HCEC 1CT (cell line): ENCODE data around the gene AP3D1.

Experiments
- DNase-seq: peaks from one replicate; pipeline ENCODE4 v3.0.0-alpha.2; 2017

The AP3D1 gene

DNA sequence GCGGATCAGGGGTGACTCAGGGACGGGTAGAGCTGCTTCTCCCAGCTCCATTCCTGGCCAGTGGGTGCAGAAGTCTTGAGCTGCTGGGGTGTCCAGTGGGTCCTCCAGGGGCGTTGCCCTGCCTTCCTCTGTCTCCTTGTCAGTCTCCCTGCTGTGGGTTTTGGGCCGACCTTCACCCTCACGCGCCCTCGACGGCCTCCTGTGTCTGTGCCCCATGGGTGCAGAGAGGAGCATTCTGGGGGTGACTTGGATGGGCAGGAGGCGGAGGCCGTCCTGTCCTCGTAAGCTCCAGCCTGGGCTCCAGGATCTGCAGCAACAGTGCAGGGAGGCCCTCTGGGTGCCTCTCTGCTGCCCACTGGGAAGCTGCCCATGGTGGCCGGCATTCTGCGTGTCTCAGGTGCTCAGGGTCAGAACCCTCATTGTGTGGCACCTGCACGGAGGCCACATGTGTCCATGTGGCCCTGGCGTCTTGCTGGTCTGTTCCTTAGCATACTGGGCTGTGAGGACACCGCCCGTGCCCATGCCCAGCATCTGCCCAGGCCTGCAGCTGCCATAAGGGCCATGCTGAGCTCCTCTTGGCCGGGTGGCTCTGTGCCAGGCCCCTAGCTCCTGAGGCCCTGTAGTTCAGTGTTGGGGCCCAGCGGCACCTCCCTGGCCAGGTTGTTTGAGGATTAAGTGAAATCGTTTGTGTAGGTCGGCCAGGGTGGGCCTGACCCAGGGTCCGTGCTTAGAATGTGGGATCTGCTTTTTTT, 29.7 kb upstream of the AP3D1 start:
- DNase-seq, result no peak

DNA sequence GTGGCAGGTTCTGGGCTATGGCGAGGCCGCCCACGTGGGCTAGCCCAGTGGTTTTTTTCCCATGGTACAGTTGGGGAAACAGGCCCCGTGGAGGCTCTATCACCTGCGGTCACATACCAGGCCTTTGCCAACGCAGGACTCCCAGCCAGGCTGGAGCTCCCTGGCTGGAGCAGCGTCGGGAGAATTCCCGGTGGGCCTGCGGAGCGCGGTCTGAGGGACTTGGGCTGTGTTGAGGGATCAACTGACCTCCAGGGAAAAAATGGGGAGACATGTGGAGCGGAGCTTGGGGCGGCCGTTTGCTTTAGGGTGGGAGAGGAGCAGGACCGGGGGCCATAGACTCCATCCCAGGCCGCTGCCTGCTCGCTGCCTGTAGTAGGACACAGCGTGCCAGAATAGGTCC, 28.7 kb upstream of the AP3D1 start:
- no peak for DNase-seq

DNA sequence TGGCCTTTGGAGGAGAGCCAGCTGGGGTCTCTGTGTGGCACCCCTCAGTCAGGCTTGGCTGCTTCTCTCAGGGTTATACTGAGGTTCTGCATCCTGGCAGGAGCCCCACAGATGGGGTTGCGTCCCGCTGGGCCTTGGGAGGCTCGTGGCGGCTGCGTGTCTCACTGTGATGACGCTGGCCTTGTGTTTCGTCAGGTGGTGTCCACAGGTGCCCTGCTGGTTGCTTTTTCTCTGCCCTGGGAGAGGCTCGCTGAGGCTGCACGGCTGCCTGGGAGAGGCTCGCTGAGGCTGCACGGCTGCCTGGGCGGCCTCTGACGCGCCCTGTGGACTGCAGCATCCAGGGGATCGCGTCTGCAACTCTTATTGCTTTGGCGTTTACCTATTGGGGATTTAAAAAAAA, 27.7 kb upstream of the AP3D1 start:
- no peak for DNase-seq

DNA sequence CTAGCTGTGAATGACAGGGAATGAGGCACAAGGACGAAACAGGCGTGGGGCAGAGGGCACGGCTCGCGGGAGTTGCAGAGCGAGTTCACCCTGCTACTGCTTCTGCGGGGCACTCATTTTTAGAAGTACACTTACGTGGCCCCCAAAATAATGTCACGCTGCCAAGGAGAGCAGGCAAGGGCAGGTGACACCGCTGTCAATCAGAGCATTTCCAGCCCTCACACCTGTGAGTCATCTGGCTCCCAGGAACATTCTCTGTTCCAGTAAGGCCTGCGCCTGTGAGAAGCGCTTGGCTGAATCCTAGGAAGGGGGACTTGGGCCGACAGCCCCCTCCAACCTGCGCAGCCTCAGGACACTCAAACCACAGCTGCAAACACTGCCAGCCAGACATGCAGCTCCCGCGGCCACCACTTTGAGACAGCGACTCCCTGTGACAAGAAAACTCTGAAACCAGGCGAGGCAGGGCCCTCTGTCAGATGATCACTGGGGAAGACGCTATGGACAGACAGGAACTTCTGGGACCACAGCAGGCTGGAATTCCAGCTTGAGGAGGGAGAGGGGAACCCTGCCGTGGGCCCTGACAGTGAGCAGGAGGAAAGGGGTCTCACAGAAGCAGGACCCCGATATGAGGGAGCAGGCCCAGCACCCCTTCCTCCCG, 25.1 kb upstream of the AP3D1 start:
- DNase-seq, result no peak

DNA sequence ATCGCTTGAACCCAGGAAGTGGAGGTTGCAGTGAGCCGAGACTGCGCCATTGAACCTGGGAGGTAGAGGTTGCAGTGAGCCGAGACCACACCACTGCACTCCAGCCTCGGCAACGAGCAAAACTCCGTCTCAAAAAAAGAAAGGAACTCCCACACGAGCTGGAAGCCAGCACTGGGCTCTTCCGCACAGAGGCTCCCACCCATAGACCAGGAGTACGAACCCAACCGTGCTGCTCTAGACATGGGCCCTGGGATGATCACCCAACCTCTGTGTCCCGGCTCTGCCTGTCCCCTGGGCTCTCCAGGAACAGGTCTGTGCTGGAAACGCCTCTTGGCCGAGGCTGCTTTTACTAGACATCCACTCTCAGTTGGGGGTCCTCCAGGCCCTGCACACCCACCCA, 24.4 kb upstream of the AP3D1 start:
- no peak for DNase-seq

DNA sequence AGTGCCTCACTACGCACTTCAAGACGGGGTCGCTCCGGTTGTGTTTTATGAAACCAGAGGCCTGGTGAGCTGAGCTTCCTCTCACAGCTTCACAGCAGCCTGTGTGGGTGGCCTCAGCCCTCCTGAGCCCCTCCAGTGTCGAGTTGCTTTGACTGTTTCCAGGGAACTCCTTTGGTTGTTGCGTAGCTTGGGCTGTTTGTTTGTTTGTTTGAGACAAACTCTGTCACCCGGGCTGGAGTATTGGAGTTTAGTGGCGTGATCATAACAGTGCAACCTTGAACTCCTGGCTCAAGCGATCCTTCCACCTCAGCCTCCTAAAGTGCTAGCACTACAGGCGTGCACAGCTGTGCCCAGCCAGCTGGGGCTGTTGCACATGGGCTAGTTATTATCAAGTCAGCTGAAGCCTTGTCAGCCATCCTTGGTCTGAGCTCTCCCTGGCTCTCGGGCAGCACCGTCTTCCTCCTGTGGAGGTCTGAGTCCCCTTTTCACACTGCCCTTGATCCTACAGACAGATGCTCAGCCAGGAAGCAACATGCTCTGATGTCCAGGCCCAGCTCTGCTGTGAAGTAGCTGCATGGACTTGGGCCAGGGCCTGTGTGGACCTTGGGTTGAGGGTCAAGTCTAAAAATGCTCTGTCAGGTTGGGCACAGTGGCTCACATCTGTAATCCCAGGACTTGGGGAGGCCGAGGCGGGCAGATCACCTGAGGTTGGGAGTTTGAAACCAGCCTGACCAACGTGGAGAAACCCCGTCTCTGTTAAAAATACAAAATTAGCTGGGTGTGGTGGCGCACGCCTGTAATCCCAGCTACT, 22.6 kb upstream of the AP3D1 start:
- no peak for DNase-seq

DNA sequence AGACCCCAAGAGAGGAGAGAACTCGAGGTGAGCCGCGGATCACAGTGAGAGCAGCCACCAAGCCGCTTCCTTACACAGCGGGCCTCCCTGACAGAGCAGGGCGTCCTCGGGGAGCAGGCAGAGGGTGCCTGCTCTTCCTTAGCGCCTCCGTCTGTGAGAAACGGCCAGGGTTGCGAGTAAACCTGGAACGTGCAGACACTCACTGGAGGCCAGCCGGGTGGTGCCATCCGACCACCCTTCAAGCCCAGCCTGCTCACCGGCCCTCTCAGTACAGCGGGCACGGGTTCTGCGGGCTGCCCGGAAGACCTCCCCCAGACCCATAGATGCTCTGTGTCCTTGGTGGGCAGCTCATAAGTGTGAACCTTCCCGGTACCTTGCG, 22.0 kb upstream of the AP3D1 start:
- no peak for DNase-seq

DNA sequence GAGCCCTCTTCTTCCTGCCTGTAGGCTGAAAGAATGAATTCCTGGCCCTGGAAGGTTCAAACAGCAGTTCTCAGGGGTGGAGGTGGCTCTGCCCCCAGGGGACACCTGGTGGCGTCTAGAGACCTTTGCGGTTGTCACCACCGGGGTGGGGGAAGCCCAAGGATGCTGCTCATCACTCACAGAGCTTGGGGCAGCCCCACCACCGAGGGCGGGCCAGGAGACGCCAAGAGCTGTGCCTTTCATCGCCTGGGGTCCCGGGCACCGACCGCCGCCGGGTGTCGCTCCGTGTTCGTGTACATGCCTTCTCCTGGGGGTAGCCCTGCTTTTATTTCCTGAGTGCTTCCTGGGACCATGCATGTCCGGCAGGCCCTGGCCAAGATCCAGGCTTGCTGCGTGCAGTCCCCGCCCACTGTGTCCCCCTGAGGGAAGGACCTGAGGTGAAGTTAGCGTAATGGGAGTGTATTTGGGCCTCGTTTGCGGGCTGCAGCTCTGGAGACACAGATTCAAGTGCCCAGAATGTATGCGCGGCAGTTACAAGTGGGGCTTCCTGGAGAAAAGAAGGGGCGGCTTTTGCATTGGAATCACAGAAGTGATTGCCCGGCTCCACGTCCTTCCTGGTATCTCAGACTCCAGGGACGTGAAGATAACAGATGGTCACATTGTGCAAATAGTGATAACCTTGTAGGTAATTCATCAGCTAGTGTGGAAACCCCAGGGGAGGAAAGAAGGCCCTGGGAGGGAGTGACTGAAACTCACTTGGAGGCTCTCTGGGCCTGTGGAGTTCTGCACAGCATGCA, 20.2 kb upstream of the AP3D1 start:
- DNase-seq, result no peak

DNA sequence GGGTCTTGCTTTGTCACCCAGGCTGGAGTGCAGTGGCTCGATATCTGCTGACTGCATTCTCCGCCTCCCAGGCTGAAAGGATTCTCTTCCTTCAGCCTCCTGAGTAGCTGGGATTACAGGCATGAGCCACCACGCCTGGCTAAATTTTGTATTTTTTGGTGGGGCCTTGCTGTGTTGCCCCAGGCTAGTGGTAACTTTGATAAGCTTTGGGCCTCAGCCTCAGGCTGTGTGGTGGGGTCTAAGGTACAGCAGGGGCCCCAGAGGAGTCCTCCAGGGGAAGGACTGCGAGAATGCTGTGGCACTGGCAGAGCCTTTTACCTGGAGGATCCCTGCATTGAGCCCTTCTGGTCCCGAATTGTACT, 19.6 kb upstream of the AP3D1 start:
- no peak for DNase-seq

DNA sequence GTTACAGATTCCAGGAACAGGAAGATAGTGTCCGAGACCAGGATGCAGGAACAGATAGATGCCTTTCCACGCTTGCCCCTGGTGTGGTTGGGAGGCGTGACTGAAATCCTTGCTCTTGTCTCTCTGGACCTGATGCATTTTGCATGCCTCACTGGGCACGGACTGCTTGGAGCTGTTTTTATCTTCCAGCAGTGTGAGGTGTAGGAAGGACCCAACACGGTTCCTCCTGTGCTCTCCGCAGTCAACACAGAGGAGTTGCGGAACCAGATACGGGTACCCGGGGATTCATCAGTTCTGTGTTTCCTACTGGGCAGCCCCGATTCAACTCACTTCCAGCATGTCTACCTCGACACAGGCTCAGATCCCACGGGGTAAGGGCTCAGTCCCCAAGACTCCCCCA, 18.9 kb upstream of the AP3D1 start:
- no peak for DNase-seq

DNA sequence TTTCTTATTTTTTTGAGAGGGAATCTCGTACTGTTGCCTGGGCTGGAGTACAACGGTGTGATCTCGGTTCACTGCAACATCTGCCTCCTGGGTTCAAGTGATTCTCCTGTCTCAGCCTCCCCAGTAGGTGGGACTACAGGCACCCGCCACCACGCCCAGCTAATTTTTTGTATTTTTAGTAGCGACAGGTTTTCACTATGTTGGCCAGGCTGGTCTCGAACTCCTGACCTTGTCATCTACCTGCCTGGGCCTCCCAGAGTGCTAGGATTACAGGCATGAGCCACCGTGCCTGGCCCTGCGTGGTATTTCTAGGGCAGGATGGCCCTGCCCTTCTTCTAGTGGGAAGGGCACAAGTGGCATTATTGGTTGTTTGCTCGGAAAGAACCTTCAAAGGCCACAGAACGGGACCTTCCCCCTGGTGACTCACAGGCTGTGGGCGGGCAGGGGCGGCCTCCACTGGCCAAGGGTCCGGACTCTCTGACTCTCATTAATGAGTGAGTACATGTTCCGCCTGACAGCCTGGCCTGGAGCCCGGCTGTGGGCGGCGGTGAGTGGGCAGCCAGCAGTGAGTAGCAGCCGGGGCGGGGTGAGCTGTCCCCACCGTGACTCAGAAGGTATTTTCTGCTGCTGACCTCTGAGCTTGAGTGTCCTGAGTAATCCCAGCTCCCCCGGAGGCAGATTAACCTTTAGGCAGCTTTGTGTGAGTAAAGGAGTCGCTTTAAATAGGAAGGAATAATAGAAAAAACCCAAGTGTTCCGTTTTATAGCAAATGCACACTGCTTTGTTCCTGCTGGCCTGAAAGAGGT, 17.5 kb upstream of the AP3D1 start:
- DNase-seq, result peak; percentile 100

DNA sequence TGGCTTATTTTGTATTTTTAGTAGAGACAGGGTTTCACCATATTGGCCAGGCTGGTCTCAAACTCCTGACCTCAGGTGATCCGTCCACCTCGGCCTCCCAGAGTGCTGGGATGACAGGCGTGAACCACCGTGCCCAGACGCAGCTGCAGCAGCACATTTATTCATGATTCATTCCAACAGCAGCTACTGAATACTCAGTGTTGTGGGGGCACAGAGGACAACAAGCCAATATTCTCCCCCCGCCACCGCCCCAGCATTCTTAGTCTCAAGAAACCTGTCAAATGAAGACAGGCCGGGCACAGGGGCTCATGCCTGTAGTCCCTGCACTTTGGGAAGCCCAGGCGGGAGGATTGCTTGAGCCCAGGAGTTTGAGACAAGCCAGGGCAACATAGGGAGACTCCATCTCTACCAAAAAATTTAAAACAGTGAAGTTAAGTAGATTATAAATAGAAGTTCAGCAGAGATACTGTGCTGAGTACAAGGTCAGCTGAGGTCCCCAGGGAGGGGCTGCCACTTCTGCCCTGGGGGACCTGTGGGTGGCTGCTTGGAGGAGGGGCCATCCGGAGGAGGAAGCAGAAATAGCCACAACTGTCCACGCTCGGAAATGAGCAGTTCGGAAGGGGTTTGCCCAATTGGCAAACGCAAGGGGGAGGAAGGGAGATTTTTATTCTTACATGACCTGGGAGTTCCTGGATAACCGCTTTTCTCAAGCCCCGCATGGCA, 16.7 kb upstream of the AP3D1 start:
- peak; percentile 60 for DNase-seq

DNA sequence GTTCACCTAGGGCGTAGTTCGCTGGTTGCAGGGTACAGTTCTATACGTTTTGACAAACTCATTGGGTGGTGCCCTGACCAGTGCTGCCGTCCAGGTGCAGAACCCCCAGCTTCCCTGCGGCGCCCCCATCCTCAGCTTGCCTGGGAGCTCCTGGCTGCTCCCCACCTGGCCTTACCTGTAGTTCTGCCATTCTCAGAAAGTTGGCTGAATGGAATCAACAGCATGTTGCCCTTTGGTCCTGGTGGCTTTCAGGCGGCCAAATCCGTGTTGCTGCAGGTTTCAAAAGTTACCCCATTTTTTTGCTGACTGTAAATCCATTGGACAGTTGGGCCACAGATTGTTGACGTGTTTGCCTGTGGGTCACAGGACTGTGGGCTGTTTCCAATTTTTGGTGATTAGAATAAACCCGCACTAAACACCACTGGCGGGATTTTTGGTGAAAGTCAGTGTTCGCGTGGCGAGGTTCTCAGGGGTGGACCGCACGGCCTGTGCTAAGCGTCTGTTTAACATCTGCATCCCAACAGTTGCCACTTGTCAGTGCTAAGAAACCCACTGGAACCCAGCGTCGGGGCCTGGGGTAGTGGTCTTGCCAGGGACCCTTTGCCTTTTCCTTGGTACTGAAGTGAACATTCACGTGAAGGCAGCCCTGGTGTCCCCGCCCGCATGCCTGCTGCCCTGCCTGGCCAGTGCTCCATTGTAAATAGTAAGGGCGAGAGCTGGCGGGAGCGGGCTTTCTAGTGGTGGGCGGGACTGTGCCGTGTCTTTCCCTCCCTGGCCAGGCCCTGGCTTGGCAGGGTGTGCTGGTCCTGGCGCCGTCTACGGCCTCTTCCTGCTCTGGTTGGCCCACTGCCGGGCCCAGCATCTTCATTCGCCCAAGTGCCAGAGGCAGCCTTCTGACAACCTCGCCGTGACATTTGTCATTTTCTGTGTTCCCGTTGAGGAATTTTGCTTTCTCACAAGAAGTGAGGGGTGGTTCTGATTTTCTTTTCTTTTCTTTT, 15.7 kb upstream of the AP3D1 start:
- peak; percentile 62 for DNase-seq

DNA sequence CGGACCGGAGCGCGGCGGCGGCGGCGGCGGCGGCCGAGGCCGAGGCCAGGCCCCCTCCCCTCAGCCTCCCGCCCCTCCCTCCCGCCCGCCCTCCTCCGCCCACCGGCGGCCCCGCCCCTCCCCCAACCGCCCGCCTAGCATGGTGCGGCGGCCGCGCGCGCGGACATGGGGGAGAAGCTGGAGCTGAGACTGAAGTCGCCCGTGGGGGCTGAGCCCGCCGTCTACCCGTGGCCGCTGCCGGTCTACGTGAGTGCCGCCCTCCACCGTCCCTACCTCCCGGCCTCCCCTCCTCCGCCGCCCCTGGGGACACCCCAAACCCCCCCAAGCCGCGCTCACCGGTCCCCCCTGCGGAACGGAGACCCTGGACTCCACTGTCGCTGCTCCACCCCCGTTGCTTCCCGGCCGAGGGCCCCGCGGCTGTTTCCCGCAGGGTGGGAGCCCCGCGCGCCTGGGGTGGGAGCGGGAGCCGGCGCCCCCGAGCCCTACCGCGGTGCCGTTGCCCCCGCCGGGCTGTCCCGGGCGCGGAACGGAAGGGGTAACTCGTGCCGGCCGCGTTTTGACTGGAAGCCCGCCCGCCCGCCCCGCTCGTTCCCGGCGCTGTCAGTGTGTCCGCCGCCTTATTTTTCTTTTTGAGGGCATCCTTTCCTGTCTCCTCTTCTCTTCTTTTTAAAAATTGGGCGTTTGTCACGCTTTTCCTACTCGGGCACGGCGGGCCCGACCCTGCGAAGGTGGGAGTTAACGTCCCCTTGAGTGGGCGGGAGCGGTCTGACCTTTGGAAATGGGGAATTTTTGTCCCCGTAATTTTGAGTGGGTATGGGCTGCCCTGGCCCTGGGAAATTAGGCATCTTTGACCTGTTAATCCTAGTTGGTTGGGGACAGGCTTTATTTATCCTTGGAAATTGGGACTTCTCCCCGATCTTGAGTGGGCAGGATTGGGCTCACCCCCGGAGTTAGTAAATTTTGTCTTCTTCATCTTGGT, 12.9 kb upstream of the AP3D1 start:
- peak; percentile 30 for DNase-seq

DNA sequence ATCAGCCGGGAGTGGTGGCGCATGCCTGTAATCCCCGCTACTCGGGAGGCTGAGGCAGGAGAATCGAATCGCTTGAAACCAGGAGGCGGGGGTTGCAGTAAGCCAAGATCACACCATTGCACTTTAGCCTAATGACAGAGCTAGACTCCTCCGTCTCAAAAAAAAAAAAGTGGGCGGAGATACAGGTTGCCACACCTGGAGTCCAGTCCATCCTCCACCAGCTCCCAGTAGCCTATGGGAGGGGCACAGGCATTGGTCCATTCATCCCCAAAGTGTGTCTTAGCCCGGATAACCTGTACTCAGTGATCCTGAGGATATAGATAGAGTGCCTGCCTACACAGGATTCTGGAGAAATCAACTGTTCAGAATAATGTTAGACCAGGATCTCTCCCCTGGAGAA, 9.0 kb upstream of the AP3D1 start:
- no peak for DNase-seq

DNA sequence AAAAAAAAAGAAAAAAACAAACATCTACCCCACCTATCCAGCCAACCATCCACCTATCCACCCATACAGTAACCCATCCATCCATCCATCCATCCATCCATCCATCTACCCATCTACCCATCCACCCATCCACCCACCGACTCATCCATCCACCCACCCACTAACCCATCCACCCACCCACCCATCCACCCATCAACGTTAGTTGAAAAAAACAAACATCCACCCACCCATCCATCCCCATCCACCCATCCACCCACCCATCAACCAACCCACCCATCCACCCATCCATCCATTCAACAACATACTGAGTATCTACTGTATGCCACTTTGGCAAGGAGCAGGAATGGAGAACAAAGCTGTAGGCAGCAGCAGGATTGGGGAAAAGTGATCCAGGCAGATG, 6.1 kb upstream of the AP3D1 start:
- no peak for DNase-seq

DNA sequence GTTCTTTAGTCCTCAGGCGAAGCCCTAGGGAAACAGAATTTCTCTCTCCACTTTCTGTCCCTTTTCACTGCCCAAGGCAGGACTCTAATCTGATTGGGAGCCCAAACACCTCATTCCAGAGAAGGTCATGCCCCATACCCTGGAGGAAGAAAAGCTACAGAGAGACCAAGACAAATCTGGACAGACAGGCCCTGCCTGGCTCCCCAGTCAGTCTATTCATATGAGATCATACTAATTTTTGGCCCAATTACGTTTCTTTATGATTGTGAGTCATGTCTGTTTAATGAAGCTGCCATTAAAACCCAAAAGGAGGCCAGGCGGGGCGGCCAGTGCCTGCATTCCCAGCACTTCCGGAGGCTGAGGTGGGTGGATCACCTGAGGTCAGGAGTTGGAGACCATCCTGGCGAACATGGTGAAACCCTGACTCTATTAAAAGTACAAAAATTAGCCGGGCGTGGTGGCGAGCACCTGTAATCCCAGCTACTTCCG, 3.3 kb upstream of the AP3D1 start:
- DNase-seq, result peak; percentile 8

DNA sequence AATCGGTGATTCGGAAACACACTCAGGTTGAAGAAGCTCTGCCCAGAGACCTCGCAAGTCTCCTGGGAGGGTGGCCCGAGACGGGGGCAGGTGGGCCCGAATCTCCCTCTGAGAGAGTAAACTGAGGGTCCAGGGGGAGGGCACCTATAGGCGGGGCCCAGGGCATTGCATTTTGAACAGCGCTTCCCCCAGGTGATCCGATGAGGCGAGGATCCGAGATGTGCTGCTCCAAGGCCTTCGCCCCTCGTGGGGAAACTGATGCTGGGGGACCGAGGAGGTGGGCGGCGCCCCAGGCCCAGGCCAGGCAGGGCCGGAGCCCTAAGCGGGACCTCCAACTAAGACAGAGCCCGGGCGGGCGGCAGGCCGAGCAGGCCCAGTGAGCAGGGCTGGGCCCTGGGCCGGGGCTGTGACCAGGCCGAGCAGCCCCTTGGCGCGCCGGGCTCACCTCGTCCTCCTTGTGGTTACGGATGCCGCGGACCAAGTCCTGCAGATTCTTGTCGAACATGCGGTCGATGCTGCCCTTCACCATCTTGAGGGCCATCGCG, 500 bp downstream of the AP3D1 start:
- no peak for DNase-seq
